Smooth muscle cell (in vitro differentiated cells): Measurements from ENCODE around the gene SFTPD. TPM values are rescaled to one million over a fixed set of nuclear protein-coding genes. Genes with fewer than 3 reads are reported as not detected.
"Not testable (repeated sequence)": the region's sequence is repeated elsewhere in the genome, so short reads cannot be mapped to it uniquely, and the experiment has no call there.

Experiments
- DNase-seq: peaks from one replicate; lab custom pipeline; 2025; ENCODE audit not compliant: unreplicated experiment; lab: John Stamatoyannopoulos, UW
- H2AFZ ChIP-seq: fragments of 200-600 bp; sonication (generic); 2 replicates; pipeline ENCODE4 v1.6.0; 2016; ENCODE audit warnings: antibody characterized with exemption, low read depth, mild to moderate bottlenecking
- H3F3A ChIP-seq: fragments of 200-600 bp; sonication (generic); 2 replicates; pipeline ENCODE4 v1.6.0; 2017; ENCODE audit warnings: antibody characterized with exemption, low read depth
- H3K27ac ChIP-seq: fragments of 200-600 bp; sonication (generic); 2 replicates; pipeline ENCODE4 v1.5.1; 2016; ENCODE audit warnings: low read depth, mild to moderate bottlenecking
- H3K27me3 ChIP-seq: fragments of 200-600 bp; sonication (generic); 2 replicates; pipeline ENCODE4 v1.6.1; 2016; ENCODE audit warnings: low read depth, mild to moderate bottlenecking
- H3K36me3 ChIP-seq: fragments of 200-600 bp; sonication (generic); 2 replicates; pipeline ENCODE4 v1.5.1; 2016; ENCODE audit warnings: low read depth
- H3K4me1 ChIP-seq: fragments of 200-600 bp; sonication (generic); 2 replicates; pipeline ENCODE4 v1.5.1; 2016; ENCODE audit warnings: low read depth
- H3K4me2 ChIP-seq: fragments of 200-600 bp; sonication (generic); 2 replicates; pipeline ENCODE4 v1.6.0; 2016; ENCODE audit warnings: mild to moderate bottlenecking
- H3K4me3 ChIP-seq: fragments of 200-600 bp; sonication (generic); 2 replicates; pipeline ENCODE4 v1.5.1; 2016; ENCODE audit warnings: mild to moderate bottlenecking
- H3K79me2 ChIP-seq: fragments of 200-600 bp; sonication (generic); 2 replicates; pipeline ENCODE4 v1.6.0; 2016; ENCODE audit warnings: low read depth, mild to moderate bottlenecking
- H3K9ac ChIP-seq: fragments of 200-600 bp; sonication (generic); 2 replicates; pipeline ENCODE4 v1.6.0; 2016; ENCODE audit warnings: low read depth
- H3K9me3 ChIP-seq: fragments of 200-600 bp; sonication (generic); replicated peaks from 2 replicates; pipeline ENCODE4 v1.5.1; 2016; ENCODE audit warnings: low read depth
- H4K20me1 ChIP-seq: fragments of 200-600 bp; sonication (generic); 2 replicates; pipeline ENCODE4 v1.6.0; 2016; ENCODE audit warnings: low read depth
- CTCF ChIP-seq: fragments of 200-600 bp; sonication (generic); IDR thresholded peaks from 2 replicates; pipeline ENCODE4 v1.5.1; 2017; ENCODE audit warnings: borderline replicate concordance, mild to moderate bottlenecking, antibody characterized with exemption; ENCODE audit not compliant: insufficient read depth, poor library complexity, severe bottlenecking
- WGBS: methylation state at CpG from one replicate; pipeline ENCODE4 v1.1.7; 2016; ENCODE audit warnings: low lambda C conversion rate; 5-methylcytosine and 5-hydroxymethylcytosine counted together
- polyA plus RNA-seq: library from polyadenylated mRNA; unstranded; fragments of >200 nt; fragmentation: Nextera tagmentation; extraction: Ambion mirVana; gene quantifications from 2 replicates; pipeline ENCODE4 v1.2.1, GENCODE V29; 2016
- total RNA-seq: library from RNA; depleted of rRNA; stranded (reverse); fragments of >200 nt; gene quantifications from 2 replicates; pipeline ENCODE4 v1.2.3, GENCODE V29; 2014

Gene SFTPD
- total and polyA plus RNA-seq, 2 experiments from 2014 or later = 1.0 to 1.9 TPM

- WGBS = under 1% methylated on average over 58 of the region's 58 CpGs
- Histone ChIP-seq H2AFZ (peak overlapping the region; percentile 98), H3K79me2 (no peaks in the 10 kb centered on the region), H3K9ac (peak overlapping the region; percentile 32), H3K9me3 (no peaks in the 10 kb centered on the region), H3K4me1 (no peaks in the 10 kb centered on the region), H3K4me2 (peak overlapping the region; percentile 94), H3K27me3 (no peaks in the 10 kb centered on the region), H4K20me1 (no peaks in the 10 kb centered on the region), H3F3A (no peaks in the 10 kb centered on the region), H3K36me3 (no peaks in the 10 kb centered on the region), H3K4me3 (peak overlapping the region; percentile 82), H3K27ac (no peak overlapping the region)
- no peak for TF ChIP-seq CTCF
- peak; percentile 23 for DNase-seq
Observed at GRCh38 chr10:79904671-79905321, 44.1 kb downstream of the SFTPD start.

DNA sequence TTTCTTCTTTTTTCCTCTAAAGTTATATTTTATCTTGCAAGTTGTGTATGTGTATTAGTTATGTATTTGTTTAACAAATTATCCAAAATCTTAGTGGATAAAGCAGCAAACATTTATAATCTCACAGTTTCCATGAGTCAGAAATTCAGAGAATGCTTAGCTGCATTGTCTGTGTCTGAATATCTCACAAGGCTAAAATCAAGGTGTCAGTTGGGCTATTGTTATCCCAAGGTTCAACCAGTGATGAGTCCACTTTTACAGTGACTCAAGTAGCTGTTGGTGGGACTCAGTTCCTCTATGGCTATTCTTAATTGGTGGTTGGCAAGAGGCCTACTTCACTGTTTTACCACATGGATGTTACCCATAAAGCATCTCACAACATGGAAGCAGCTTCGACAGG is 47.3 kb downstream of the SFTPD start:
- not testable (repeated sequence) for H3F3A ChIP-seq, H3K4me1 ChIP-seq, H3K27me3 ChIP-seq, H4K20me1 ChIP-seq, H3K4me3 ChIP-seq, H3K9me3 ChIP-seq, H3K4me2 ChIP-seq, H3K36me3 ChIP-seq, H3K27ac ChIP-seq, H3K9ac ChIP-seq, DNase-seq, H2AFZ ChIP-seq, H3K79me2 ChIP-seq
- 92% methylated on average over 1 of the region's 1 CpG for WGBS

GRCh38 chr10:79898597-79899325 is 50.1 kb downstream of the SFTPD start:
- no peak overlapping the region for H3K4me3 ChIP-seq
- TF ChIP-seq CTCF = no peak
- no peaks in the 10 kb centered on the region for H3K9me3 ChIP-seq
- H3K4me2 ChIP-seq = peak overlapping the region; percentile 38
- no peak for DNase-seq
- H3K79me2 ChIP-seq = no peaks in the 10 kb centered on the region
- WGBS = 75% methylated on average over 3 of the region's 3 CpGs
- no peaks in the 10 kb centered on the region for H4K20me1 ChIP-seq
- no peaks in the 10 kb centered on the region for H3K4me1 ChIP-seq
- no peak overlapping the region for H3K9ac ChIP-seq
- no peak overlapping the region for H3K27ac ChIP-seq
- no peaks in the 10 kb centered on the region for H3K36me3 ChIP-seq
- H3F3A ChIP-seq = no peaks in the 10 kb centered on the region
- no peak overlapping the region for H2AFZ ChIP-seq
- H3K27me3 ChIP-seq = peaks cover 4% of the 10 kb centered on the region

DNA sequence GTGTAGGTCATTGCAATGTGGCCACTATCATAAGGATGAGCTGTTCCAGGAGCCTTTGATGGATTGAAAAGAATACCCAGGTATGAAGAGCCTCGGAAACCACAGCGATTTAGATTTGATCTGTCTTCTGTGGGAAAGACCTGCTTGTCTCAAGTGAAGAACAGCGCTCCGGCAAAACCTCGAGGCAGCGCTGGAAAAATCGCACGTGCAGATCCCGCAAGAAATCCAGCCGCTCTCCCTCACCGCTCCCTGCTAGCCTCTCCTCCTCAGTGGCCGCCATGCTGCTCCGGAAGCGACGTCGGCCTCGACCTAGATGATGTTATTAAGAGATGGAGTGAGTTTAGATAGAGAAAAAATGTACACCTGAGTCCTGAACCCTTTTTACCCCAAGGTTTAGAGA is 56.0 kb downstream of the SFTPD start:
- not testable (repeated sequence) for H3K9ac ChIP-seq, H3K27me3 ChIP-seq, H3K4me1 ChIP-seq, H2AFZ ChIP-seq, H3K9me3 ChIP-seq, H4K20me1 ChIP-seq, DNase-seq, H3K27ac ChIP-seq, H3K79me2 ChIP-seq, H3K4me2 ChIP-seq, H3F3A ChIP-seq, H3K36me3 ChIP-seq, H3K4me3 ChIP-seq
- WGBS = 93% methylated on average over 17 of the region's 17 CpGs
